Keratinocyte (primary cell): ENCODE data around the gene KCTD1. TPM values are rescaled to one million over a fixed set of nuclear protein-coding genes. Genes with fewer than 3 reads are reported as not detected.

Source experiments
- DNase-seq: peaks from one replicate; pipeline ENCODE4 v3.0.0-alpha.2; 2011; ENCODE audit warnings: low read depth, missing footprints, low spot score
- FAIRE-seq: peaks from 2 replicates; lab custom pipeline; 2011; peaks lifted over from hg19 to GRCh38; lab: Jason Lieb, UNC
- H2AFZ ChIP-seq: 2 replicates; pipeline ENCODE4 v1.6.0; 2012; ENCODE audit warnings: low read length, control low read depth, inconsistent platforms; ENCODE audit not compliant: control insufficient read depth
- H3K27ac ChIP-seq: 2 replicates; pipeline ENCODE4 v1.5.1; 2011; ENCODE audit warnings: low read length; ENCODE audit not compliant: control insufficient read depth, insufficient read depth
- H3K27me3 ChIP-seq: 3 replicates; pipeline ENCODE4 v1.6.0; 2011; ENCODE audit warnings: low read length; ENCODE audit not compliant: control insufficient read depth, insufficient read depth; ENCODE audit errors: extremely low read depth
- H3K36me3 ChIP-seq, 2 experiments: 2 replicates in 1 of 2; 3 replicates in 1 of 2; pipeline ENCODE4 v1.5.1; 2011; ENCODE audit warnings: low read length in 2 of 2, mild to moderate bottlenecking in 1 of 2; ENCODE audit not compliant: control insufficient read depth in 2 of 2, insufficient read depth in 2 of 2; ENCODE audit errors: extremely low read depth in 1 of 2
- H3K4me1 ChIP-seq: 3 replicates; pipeline ENCODE4 v1.5.1; 2011; ENCODE audit warnings: low read length; ENCODE audit not compliant: control insufficient read depth, insufficient read depth; ENCODE audit errors: extremely low read depth
- H3K4me2 ChIP-seq: 3 replicates; pipeline ENCODE4 v1.6.0; 2011; ENCODE audit warnings: low read depth, low read length; ENCODE audit not compliant: control insufficient read depth, insufficient read depth; ENCODE audit errors: extremely low read depth
- H3K4me3 ChIP-seq, 3 experiments: fragments of 200-600 bp in 1 of 3; sonication (generic) in 1 of 3; 2 replicates in 2 of 3; 3 replicates in 1 of 3; pipeline ENCODE4 v1.5.1; 2011 to 2016; ENCODE audit warnings: low read length in 3 of 3, mild to moderate bottlenecking in 3 of 3, control low read depth in 2 of 3, inconsistent platforms in 1 of 3, low read depth in 1 of 3, mixed read lengths in 1 of 3, mixed run types in 1 of 3, moderate library complexity in 1 of 3; ENCODE audit not compliant: control insufficient read depth in 2 of 3, insufficient read depth in 2 of 3; ENCODE audit errors: extremely low read depth in 1 of 3
- H3K79me2 ChIP-seq: 2 replicates; pipeline ENCODE4 v1.6.0; 2012; ENCODE audit warnings: low read length; ENCODE audit not compliant: control insufficient read depth, insufficient read depth
- H3K9ac ChIP-seq: 3 replicates; pipeline ENCODE4 v1.6.0; 2011; ENCODE audit warnings: low read length; ENCODE audit not compliant: control insufficient read depth, insufficient read depth; ENCODE audit errors: extremely low read depth
- H3K9me1 ChIP-seq: 3 replicates; pipeline ENCODE4 v1.6.0; 2011; ENCODE audit warnings: low read length; ENCODE audit not compliant: control insufficient read depth, insufficient read depth; ENCODE audit errors: extremely low read depth
- H3K9me3 ChIP-seq: 2 replicates; pipeline ENCODE4 v1.5.1; 2012; ENCODE audit warnings: low read depth, low read length; ENCODE audit not compliant: control insufficient read depth
- H4K20me1 ChIP-seq: 3 replicates; pipeline ENCODE4 v1.6.0; 2011; ENCODE audit warnings: low read length; ENCODE audit not compliant: control insufficient read depth, insufficient read depth; ENCODE audit errors: extremely low read depth
- EZH2 ChIP-seq: IDR thresholded peaks from one replicate; pipeline ENCODE4 v1.6.1; 2012; ENCODE audit warnings: inconsistent platforms, mild to moderate bottlenecking, low read length, moderate library complexity
- dilution Hi-C: fragments of 300-500 bp; cut with MboI; formaldehyde crosslinking; loops from one replicate; pipeline ENCODE4 v1.7.0; 2020; ENCODE audit warnings: low sequenced_read_pairs; ENCODE audit not compliant: extremely low pct_ligation_motif_present
- polyA plus RNA-seq, 5 experiments: library from polyadenylated mRNA; depleted of rRNA in 3 of 5; stranded (reverse) in 3 of 5; stranded (forward) in 1 of 5; unstranded in 1 of 5; fragments of >200 nt; gene quantifications; 1 replicate in 1 of 5; 2 replicates in 3 of 5; 3 replicates in 1 of 5; pipeline versions ENCODE4 v1.2.1 to v1.2.3, GENCODE V29; 2011 to 2012; ENCODE audit warnings: missing spikeins in 2 of 5, low read depth in 1 of 5, low replicate concordance in 1 of 5
- TF ChIP-seq, protein P1 (sequence below), 3 experiments: IDR thresholded peaks in 1 of 3; conservative IDR thresholded peaks in 1 of 3; optimal IDR thresholded peaks in 1 of 3; 2 replicates in 2 of 3; 3 replicates in 1 of 3; pipeline versions ENCODE3 to v1.5.1; 2011; ENCODE audit warnings: low read length in 3 of 3, mild to moderate bottlenecking in 3 of 3, moderate library complexity in 2 of 3, control low read depth in 1 of 3, inconsistent platforms in 1 of 3; ENCODE audit not compliant: insufficient read depth in 2 of 3; ENCODE audit errors: extremely low read depth in 1 of 3

KCTD1 gene
- polyA plus RNA-seq, 1 donor (not counting 4 experiments of a cell fraction or from before 2014, with no cell fraction given), result 32.1 TPM

DNA sequence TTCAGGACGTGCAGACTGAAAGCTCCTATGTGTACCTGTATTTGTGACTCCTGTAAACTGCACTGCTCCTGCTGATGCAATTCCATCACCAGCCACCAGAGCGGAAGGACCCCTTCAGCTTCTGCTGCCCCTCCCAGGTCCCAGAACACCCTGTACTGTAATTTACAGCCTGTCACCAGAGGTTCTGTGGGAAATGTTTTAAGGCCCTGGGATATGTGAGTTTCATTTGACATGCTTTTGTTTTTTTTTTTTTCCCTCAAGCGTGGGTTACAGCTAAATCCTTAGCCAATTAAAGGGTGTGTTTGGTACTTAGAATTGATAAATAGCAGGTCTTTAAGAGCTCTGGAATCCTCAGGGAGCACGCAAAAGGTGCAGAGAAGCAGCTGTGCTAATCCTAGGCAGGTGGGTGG is 79.4 kb downstream of the KCTD1 start:
- Histone ChIP-seq H3K27me3 (no peaks in the 10 kb centered on the region), H2AFZ (no peak overlapping the region), H3K4me1 (peaks cover 2% of the 10 kb centered on the region), H3K4me3 (no peak overlapping the region), H3K4me2 (no peak overlapping the region), H3K9me1 (peaks cover 2% of the 10 kb centered on the region), H3K36me3 (peaks cover 12 to 27% of the 10 kb centered on the region in 2 experiments), H3K27ac (no peak overlapping the region), H3K9ac (no peak overlapping the region), H3K9me3 (no peaks in the 10 kb centered on the region), H4K20me1 (no peaks in the 10 kb centered on the region), H3K79me2 (no peaks in the 10 kb centered on the region)
- dilution Hi-C loops, result no loop called here
- DNase-seq, result no peak
- no peak for TF ChIP-seq EZH2
- TF ChIP-seq, protein P1, sequence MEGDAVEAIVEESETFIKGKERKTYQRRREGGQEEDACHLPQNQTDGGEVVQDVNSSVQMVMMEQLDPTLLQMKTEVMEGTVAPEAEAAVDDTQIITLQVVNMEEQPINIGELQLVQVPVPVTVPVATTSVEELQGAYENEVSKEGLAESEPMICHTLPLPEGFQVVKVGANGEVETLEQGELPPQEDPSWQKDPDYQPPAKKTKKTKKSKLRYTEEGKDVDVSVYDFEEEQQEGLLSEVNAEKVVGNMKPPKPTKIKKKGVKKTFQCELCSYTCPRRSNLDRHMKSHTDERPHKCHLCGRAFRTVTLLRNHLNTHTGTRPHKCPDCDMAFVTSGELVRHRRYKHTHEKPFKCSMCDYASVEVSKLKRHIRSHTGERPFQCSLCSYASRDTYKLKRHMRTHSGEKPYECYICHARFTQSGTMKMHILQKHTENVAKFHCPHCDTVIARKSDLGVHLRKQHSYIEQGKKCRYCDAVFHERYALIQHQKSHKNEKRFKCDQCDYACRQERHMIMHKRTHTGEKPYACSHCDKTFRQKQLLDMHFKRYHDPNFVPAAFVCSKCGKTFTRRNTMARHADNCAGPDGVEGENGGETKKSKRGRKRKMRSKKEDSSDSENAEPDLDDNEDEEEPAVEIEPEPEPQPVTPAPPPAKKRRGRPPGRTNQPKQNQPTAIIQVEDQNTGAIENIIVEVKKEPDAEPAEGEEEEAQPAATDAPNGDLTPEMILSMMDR (optimal IDR thresholded peaks at IDR 0.05 in 1 of 3, IDR thresholded peaks at IDR 0.05 in 1 of 3, conservative IDR thresholded peaks at IDR 0.05 in 1 of 3; ENCODE audit: extremely low read depth in 1 of 3, insufficient read depth in 2 of 3, low read length in 3 of 3), result peak; percentile 59 to 67 (median 60)
- FAIRE-seq, result peak; percentile 84

DNA sequence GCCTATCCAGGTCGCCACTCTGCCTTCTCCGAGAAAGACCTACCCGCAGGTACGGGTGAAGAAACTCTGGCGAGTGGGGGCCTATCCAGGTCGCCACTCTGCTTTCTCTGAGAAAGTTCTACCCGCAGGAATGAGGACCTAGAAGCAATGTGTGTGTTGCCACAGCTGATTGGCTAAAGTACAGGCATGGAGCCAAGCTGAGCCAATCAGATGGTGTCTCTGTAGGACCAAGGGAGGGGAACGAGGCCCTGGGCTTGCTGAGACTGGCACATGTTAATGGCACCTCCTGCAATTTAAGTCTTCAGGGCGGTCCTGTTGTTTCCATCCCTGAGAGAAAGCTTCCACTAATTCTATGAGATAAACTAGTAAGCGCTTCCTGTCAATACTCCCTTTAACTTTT is 82.3 kb downstream of the KCTD1 start:
- dilution Hi-C loops, result no loop called here
- H3K4me2 ChIP-seq, result no peak overlapping the region
- FAIRE-seq, result no peak
- H3K9me1 ChIP-seq, result peaks cover 2% of the 10 kb centered on the region
- no peak for DNase-seq
- H3K27ac ChIP-seq, result no peak overlapping the region
- no peak overlapping the region for H3K4me3 ChIP-seq
- H3K9ac ChIP-seq, result no peak overlapping the region
- H3K4me1 ChIP-seq, result peaks cover 8% of the 10 kb centered on the region
- H3K27me3 ChIP-seq, result no peaks in the 10 kb centered on the region
- no peaks in the 10 kb centered on the region for H3K9me3 ChIP-seq
- no peaks in the 10 kb centered on the region for H4K20me1 ChIP-seq
- no peaks in the 10 kb centered on the region for H3K79me2 ChIP-seq
- TF ChIP-seq EZH2, result no peak
- TF ChIP-seq, protein P1 (optimal IDR thresholded peaks at IDR 0.05 in 1 of 3, IDR thresholded peaks at IDR 0.05 in 1 of 3, conservative IDR thresholded peaks at IDR 0.05 in 1 of 3; ENCODE audit: extremely low read depth in 1 of 3, insufficient read depth in 2 of 3, low read length in 3 of 3), result no peak
- H2AFZ ChIP-seq, result no peak overlapping the region
- peaks cover 5 to 19% of the 10 kb centered on the region in 2 experiments for H3K36me3 ChIP-seq
